Activated CD8-positive, alpha-beta memory T cell treated with anti-CD3 and anti-CD28 coated beads, Interleukin-2, amount 50 U/mL, for 1 hour (primary cell): Measurements from ENCODE around the gene BICDL2.

Experiments used
- DNase-seq: peaks from one replicate; pipeline ENCODE4 v3.0.0-alpha.2; 2020; ENCODE audit errors: extremely low read depth

The BICDL2 gene

DNA sequence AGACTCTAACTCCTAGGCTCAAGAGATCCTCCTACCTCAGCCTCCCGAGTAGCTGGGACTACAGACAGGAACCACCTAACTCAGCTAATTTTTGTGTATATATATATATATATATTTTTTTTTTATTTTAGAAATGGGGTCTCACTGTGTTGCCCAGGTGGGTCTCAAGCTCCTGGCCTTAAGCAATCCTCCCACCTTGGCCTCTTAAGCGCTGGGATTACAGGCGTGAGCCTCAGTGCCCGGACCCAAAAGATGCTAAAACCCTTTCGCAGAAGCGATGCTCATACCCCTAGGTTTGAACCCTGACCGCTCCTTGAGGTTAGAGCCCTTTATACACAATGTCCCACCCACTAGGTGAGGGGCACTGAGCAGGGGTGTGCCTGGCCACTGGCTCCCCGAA lies 26.2 kb downstream of the BICDL2 start:
- no peak for DNase-seq

GRCh38 chr16:3009568-3010390 lies 27.0 kb downstream of the BICDL2 start:
- DNase-seq = no peak

- DNase-seq = no peak
These were observed 28.1 kb downstream of the BICDL2 start for GRCh38 chr16:3008690-3009037.

DNA sequence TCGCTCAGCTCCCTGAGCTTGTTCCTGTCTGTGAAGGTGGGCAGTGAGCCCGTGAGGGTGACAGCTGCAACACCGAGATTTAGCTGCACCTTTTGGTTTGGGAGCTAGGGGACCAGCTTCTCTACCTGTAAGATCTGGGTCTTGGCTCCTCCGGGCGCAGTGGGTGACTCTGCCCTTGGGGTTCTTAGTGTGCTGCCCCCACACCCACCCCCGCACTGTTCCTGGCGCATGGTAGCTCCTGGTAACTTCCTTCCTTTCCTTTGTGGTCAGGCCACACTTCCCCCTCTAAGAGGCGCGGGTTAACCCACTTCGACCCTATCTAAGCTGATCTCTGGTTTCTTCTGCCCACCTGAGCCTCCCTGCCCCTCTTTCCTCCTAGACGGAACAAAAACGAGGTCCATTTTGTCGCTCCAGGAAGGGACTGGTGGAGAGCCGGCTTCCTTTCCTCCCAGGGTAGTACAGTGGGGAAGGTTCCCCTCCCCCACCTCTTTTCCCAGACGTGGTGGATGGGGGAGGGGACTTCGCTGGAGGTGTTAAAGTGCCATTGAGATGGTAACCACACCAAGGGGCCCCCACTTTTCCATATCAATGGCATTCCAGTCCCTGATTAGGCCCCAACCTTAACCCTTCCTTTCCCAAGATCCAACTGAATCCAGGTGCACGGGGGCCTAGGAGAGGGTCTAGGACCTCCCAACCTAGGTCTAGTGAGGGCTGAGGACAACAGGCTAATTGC lies 28.6 kb downstream of the BICDL2 start:
- no peak for DNase-seq

- no peak for DNase-seq
These were observed 29.4 kb downstream of the BICDL2 start for GRCh38 chr16:3007059-3007956.

DNA sequence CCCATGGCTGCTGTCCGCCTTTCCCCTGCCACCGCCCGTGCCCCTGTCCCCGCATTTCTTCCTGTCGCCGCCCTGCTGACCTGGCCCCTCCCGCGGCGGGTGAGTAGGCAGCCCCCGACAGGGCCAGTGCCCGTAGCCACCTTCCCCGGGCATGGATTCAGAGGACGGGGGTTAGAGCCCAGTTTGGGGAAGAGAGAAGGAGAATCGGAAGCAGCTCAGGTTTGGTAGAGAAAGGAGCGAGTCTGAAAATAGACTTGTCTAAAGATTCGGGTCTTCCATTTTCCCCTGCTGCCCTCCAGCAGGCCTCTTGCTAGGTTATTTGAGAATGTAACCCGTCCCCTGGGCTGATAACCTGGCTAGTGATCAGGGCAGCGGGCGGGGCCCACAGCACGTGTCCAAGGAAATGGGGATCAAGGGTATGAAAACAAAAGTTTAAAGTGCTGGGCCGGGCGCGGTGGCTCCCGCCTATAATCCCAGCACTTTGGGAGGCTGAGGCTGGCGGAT lies 31.9 kb downstream of the BICDL2 start:
- DNase-seq = no peak

- DNase-seq = no peak
These were observed 32.4 kb downstream of the BICDL2 start for GRCh38 chr16:3004319-3004718.

GRCh38 chr16:3003582-3004270 lies 33.0 kb downstream of the BICDL2 start:
- DNase-seq = peak; percentile 88

DNA sequence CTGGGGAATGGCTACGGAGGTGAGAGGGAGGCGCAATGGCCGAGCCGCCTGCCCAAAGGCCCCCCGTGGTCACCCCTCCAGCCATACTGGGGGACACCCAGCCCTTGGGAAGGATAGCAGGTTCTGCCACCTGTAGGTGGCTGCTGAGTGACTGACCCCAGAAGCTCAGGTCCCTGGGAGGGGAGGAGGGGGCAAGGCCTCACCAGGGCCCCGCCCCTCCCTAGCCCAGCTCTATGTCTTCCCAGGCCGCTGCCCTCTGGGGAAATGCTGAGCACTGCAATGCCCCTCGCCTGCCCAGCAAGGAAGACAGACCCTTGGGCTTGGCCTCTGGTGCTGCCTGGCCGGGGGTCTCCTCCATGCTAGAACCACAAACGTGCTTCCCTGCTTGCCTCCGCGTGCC lies 35.4 kb downstream of the BICDL2 start:
- no peak for DNase-seq

DNA sequence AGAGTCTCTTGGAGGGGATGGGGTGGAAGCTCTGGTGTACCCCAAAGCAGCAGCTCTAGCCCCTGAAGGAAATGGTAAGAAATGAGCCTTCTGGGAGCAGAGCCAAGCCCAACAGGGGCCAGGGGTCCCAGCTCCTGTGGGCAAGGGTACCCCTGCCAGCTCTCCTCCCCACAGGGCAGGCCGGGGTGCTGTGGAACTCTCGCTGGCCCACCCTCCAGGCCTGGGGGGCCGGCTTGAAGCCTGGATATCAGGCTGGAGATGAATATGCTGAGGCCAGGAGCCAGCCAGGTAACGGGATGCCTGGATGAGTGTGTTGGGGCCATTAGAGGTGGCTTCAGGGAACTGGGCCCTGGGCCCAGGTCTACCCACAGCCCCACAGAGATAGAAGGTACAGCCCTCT lies 36.2 kb downstream of the BICDL2 start:
- no peak for DNase-seq

DNA sequence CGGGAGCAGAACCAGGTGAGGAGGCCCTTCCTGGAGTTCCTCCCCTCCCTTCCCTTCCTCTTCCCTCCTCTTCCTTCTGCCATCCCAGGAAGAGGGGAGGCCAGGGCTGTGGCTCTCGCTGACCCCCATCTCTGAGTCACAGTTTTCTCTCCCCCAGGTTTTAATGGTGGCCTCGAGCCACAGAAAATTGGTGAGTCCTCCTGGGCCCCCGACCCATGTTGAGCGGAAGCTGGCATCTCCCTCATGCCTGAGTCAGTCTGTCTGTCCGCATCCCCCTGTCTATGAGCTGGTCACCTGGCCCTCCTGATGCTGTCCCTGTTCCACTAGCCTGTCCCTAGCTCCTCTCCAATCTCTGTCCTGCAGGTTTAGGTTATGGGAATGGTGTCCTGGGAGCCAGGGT lies 36.8 kb downstream of the BICDL2 start:
- no peak for DNase-seq

DNA sequence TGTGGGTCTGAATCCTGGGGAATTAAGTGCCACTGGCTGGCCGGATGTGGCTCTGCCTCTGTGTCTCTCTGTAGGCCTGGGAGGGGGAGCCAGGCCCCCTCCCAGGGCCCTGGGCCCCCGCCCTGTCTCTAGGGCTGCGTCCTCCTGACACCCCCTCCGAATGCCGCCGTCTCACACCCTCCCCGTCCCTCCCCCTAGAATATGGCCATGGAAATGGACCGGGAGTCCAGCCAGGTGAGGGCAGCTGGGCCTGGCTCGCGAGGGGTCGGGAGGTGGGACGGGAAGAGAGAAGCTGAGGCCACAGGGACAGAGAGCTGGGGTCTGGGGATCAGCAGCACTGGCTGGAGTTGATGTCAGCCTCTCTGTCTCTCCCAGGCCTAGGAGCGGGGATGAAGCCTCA lies 40.4 kb downstream of the BICDL2 start:
- no peak for DNase-seq

DNA sequence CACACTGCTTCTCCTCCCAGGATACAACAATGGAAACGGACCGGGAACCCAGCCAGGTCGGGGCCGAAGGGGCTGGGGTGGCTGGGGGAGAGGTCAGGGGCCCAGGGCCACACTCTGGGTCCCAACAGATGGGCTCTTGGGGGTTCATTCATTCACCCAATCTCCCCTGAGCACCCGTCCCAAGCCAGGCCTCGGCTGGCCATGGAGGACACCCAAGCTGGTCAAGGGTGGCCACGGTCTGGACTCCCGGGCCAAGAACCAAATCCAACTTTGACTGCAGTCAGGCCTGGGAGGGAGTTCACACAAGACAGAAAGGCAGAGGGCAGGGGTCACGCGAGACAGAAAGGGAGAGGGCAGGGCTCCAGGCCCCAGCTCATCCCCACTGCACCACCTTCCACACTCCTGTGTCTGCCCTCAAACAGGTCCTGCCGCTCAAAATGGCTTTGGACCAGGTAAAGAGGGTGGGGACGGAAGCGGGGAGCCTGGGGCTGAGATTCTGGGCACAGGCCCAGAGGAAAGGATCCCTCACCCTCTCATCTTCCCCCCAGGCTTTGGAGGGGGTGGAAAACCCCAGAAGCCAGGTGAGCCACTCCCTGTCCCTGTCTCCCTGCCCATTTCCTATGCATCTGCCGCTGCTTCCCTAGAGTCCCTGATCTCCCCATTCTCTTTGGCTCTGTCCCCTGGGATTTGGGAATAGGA lies 44.2 kb downstream of the BICDL2 start:
- DNase-seq = no peak

DNA sequence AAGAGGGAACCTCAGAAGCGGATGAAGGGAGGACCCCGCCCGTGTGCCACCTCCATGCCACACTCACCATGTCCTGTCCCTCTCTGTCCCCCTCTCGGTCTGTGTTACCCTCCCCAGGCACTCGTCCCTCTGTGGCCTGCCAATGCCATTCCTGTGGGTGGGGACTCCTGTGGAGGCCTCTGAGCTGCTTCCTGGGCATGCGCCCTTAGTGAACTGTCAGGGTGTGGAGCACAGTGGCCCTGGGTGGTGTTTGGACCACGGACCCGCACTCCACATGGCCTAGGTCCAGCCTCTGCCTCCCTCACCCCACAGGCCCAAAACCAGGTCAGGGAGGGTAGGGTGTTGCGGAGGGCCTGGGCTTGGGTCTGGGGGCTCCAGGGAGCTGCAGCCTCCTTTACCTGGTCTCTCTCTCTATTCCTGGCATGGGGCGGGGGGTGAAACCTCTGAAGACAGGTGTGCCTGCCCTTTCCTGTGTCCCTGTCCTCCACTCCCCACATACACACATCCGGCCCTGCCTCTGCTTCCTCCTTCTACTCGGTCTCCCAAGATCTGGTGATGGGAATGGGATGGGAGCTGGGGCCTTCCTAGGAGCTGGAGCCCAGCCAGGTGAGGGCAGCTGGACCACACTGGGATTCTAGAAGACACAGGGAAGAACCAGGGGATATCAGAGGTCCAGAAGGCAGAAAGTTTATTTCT lies 45.0 kb downstream of the BICDL2 start:
- DNase-seq = no peak

DNA sequence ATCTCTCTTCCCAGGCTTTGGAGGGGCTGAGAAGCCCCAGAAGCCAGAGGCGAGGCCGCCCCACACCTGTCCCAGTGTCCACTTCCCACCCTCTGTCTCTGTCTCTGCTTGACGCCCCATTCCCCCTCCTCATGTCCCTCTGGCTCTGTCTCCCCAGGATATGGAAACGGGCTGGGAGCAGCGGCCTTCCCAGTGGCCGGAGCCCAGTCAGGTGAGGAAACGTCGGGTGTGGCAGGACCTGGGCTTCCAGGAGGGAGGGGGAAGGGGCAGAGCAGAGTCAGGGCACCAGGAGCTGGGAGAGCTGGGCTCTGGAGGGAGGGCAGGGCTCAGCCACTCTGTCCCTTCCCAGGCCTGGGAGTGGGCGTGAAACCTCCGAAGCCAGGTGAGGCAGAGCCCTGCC lies 45.9 kb downstream of the BICDL2 start:
- DNase-seq = no peak

DNA sequence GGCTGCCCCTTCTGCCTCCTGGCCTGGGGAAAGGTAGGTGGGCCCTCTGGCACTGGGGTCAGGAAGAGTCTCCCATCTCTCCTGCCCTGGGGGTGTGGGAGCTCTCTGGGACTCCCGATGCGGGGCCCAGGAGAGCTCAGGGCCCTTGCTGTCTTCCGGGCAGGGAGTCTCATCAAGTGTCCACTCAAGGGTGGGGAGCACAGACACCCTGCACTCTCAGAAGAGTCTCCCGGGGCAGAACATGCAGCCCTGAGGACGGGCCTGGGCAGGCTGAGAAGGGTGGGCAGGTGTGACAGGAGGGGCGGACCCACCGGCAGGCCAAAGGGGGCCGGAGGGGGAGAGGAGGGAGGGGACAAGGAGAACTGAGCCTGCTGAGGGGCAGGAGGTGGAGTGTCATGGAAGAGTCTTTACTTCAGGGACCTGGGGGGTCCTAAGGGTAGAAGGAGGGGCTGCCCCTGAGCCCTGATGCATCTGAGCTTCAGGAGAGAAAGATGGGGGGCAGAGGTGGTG lies 48.1 kb downstream of the BICDL2 start:
- no peak for DNase-seq

DNA sequence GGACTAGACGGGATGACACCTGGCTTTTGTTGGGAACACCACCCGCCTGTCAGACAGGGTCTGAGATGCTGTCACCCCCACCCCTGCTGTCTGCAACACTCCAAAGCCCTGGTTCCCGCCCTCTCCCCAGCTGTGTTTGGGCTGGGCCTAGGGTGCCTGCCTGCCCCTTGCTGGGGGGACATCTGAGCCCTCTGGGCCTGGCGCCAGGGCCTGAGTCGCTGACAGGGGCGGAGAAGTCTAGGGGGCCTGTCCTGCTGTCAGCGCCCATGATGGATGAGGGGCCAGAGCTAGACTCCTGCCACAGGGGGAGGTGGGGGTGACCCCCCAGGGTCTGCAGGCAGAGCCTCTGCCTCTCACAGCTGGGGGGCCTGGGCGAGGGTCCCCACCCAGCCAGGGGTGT lies 48.9 kb downstream of the BICDL2 start:
- no peak for DNase-seq

DNA sequence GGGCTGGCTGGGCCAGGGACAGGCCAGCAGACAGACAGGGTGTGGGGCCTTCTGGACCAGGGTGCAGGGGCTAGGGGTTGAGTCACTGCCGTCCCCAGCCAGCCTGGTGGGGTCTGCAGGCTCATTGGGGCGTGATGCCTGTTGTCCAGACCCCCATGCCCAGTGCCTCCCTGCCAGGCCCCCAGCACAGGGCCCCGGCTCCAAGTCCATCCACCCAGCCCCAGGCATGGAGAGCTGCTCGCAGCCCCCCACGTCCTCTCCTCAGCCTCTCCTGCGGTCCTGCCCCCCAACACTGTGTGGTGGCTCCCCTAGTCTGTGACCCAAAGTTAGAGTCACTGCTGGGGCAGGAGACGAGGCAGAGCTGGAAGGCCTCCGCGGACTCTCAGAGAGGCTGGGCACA lies 49.5 kb downstream of the BICDL2 start:
- DNase-seq = no peak

DNA sequence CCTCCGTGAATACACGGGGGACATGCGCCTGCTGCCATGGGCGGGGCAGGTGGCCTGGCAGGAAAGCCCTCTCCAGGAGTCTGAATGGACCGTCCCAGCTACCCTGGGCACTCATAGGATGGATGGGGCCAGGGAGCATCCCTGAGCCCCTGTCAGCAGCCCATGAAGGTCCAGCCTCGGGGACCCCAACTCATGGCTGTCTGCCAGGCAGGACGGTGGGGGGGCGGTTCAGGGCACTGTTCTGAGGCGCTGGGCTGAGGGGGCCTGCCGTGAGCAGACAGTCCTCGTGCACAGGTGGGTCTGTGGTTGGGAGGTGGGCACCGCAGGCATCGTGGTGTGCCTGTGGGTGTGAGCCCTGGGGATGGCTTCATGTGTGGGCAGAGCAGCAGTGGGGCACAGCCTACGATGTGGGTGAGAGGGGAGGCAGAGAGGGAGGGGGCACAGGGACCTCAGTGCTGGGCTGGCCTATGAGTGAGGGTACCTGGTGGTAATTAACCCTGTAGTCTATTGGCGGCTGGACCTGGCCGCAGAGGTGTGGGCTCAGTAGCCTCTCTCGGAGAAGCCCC lies 50.0 kb downstream of the BICDL2 start:
- DNase-seq = no peak

DNA sequence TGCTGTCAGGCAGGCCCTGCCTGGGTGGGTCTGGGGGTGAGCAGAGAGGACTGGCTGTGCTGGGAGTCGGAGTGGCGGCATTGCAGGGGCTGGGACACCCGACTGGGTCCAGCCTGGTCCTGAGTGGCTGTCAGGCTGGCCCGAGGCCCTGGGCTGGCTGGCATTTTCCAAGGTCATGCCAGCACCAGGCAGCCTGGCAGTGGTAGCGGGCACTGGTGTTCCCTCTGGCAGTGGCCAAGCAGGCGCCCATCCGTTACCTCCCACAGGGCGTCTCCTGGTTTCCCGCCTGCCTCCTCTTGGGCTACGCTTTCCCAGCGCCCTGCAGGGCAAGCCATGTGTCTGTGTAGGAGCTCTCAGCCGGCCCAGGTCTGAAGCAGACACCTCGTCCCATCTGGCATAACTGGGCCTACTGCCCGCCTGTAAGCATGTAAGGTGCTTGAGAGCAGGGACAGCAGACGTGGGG lies 50.8 kb downstream of the BICDL2 start:
- DNase-seq = no peak
